ENCODE measurements around the gene IQCM.

GRCh38 chr4:149370002-149370401 is 445.6 kb downstream of the IQCM start:
- TF ChIP-seq CTCF (IDR thresholded peaks at IDR 0.05; ENCODE audit: insufficient read depth, low read length) (no peak), REST (IDR thresholded peaks at IDR 0.05; ENCODE audit: insufficient replicate concordance, low read depth) (no peak), POLR2AphosphoS5 (IDR thresholded peaks at IDR 0.05; ENCODE audit: low read depth) (no peak)

Data from HL-60 (cell line).